Ishikawa (cell line): ENCODE data around the gene NCAPG2.

Experiments
- EP300 ChIP-seq: IDR thresholded peaks from 2 replicates; pipeline ENCODE4 v1.6.1; 2012; ENCODE audit warnings: borderline replicate concordance
- FOXM1 ChIP-seq: IDR thresholded peaks from 2 replicates; pipeline ENCODE4 v1.6.1; 2012; ENCODE audit warnings: low read depth, borderline replicate concordance
- NFIC ChIP-seq: IDR thresholded peaks from 2 replicates; pipeline ENCODE4 v1.6.1; 2012
- TAF1 ChIP-seq: IDR thresholded peaks from 2 replicates; pipeline ENCODE4 v1.6.1; 2012; ENCODE audit warnings: low read depth, mild to moderate bottlenecking
- YY1 ChIP-seq: IDR thresholded peaks from 2 replicates; pipeline ENCODE4 v1.6.1; 2012; ENCODE audit warnings: low read depth
- TF ChIP-seq, protein P1 (sequence below): IDR thresholded peaks from 2 replicates; pipeline ENCODE4 v1.6.1; 2012

DNA sequence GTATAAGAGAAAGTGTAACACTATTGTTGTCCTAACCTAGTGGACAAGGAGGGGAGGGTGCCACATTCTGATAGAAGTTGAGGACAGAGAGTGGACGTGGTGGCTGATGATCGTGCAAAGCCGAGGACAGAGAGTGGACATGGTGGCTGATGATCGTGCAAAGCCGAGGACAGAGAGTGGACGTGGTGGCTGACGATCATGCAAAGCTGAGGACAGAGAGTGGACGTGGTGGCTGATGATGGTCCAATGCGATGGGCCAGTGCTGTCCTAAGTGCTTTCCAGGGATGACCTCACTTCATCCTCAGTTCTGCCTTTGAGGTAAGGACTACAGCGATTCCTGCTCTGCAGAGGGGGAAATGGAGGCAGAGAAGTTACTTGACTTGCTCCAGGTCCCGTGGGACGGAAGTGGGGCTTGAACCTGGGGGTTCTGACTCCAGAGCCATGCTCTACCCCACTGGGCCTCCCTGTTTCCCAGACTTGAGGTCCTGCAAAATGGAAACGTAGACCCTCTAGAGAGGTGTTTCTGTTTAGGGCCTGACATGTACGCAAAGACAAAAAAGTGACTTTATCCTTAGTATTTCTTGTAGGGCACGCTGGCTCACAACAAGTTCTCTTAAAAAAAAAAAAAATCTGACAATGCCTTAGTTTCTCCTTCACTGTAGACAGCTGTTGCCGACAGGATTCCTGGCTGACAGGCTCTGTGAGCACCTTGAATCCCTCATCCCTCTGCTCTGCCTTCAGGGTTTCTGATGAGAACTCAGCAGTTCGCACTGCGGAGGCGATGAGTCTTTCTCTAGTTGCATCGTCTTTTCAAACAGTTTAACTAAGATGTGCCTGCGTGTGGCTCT lies 20.3 kb upstream of the NCAPG2 start:
- TF ChIP-seq YY1, result no peak
- TF ChIP-seq TAF1, result no peak
- TF ChIP-seq EP300, result no peak
- no peak for TF ChIP-seq NFIC
- TF ChIP-seq, protein P1, sequence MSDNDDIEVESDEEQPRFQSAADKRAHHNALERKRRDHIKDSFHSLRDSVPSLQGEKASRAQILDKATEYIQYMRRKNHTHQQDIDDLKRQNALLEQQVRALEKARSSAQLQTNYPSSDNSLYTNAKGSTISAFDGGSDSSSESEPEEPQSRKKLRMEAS, result no peak
- TF ChIP-seq FOXM1, result no peak
